Measurements from ENCODE around the gene NUDCD3. TPM values are rescaled to one million over a fixed set of nuclear protein-coding genes. Genes with fewer than 3 reads are reported as not detected.

Gene NUDCD3
- total RNA-seq, 1 donor from 2014 or later: 107 TPM

DNA sequence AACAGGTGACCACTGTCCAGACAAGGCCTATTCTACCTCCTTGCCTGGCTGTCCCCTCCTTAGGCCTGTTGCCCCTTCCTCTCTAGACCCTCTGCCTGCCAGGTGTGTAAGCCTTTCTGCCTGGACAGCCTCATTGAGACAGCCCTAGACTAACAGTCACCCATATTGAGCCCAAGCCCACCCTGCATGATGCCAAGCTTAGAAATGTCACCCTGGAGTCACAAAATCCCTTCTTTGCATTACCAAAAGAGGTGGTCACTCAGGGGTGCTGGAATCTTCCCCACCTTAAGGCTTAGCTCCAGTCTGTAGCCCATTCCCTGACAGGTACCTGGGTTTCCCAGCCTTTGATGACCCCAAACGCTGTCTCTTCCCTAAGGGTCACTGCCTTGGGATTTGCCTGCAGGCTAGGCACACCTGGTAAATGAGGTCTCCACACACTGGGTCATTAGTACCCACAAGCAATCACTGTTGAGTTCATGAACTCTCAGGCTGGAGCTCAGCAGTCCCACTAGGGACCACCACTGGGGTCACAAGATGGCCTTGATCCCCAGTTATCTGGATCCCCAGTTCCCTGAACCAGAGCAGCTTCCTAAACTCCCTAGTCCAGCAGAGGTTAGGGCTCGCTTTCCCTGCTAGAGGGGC lies 110.1 kb downstream of the NUDCD3 start:
- H3K4me3 ChIP-seq: no peak overlapping the region
- no peaks in the 10 kb centered on the region for H3K9me3 ChIP-seq (replicated peaks)
- peaks cover 28% of the 10 kb centered on the region for H3K4me1 ChIP-seq
- H3K27ac ChIP-seq (replicated peaks): no peak overlapping the region
- no peak for TF ChIP-seq CTCF (IDR thresholded peaks at IDR 0.05; ENCODE audit: borderline replicate concordance)
- DNase-seq: no peak
- intact Hi-C loops (cut with micrococcal nuclease): no loop called here
- H3K27me3 ChIP-seq (ENCODE audit: low read depth): no peaks in the 10 kb centered on the region
- H3K36me3 ChIP-seq: peaks cover 15% of the 10 kb centered on the region

DNA sequence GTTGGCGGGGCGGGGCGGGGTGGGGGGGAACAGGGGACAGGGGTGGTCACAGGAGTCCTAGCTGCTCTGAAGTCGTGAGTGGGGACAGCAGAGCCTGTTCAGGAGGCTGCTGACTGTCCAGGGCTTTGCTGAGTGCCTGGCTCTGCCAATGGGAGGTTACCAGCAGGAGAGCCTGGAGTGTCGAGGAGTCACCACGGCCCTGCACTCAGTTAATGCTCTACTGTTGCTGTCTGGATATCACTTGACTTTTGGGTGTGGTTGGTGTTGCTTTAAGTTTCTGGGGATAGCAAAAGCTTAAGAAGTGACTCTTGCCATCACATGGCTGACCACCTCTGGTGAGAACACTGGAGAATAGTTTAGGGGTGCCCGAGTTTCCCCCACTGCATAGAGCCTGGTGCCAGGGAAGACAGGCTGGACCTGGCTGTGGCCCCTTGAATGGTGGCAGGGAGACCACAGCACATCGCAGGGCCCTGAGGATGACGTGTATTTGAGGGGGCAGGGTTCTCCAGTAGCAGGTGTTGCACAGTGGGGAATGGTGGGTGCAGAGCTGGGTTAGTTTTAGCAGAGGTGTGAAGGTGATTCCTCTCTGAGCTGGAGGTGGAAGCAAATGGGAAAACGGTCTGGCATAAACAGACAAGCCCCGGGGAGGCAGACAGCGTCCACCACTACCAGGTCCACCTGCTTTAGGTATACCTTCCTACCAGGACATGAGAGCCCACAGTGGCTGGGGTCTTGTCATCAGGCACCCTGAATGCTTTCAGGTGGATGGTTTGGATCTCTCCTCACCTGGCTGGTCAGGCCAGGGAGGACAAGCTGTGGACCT lies 110.9 kb downstream of the NUDCD3 start:
- H3K27ac ChIP-seq (replicated peaks): no peak overlapping the region
- H3K36me3 ChIP-seq: peaks cover 8% of the 10 kb centered on the region
- peaks cover 20% of the 10 kb centered on the region for H3K4me1 ChIP-seq
- intact Hi-C loops (cut with micrococcal nuclease): no loop called here
- H3K9me3 ChIP-seq (replicated peaks): no peaks in the 10 kb centered on the region
- TF ChIP-seq CTCF (IDR thresholded peaks at IDR 0.05; ENCODE audit: borderline replicate concordance): no peak
- DNase-seq: no peak
- no peak overlapping the region for H3K4me3 ChIP-seq
- no peaks in the 10 kb centered on the region for H3K27me3 ChIP-seq (ENCODE audit: low read depth)

DNA sequence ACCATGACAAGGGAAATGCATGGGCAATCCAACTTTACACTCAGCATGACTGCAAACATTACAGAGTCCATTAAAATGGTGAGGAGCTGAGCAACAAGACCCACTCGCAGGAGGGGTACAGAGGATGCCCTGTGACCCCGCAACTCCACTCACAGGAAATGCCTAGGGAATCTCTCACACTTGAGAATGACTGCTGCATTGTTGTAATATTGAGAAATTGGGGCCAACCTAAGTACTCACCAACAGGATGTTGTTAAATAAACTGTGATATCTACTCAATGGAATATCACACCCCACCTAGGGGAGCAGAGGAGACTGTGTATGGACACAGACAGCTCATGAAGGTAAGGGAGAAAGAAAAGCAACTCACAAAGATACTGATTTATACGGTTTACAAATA lies 111.7 kb downstream of the NUDCD3 start:
- intact Hi-C loops (cut with micrococcal nuclease): no loop called here
- H3K4me3 ChIP-seq: no peak overlapping the region
- H3K36me3 ChIP-seq: peaks cover under 1% of the 10 kb centered on the region
- no peaks in the 10 kb centered on the region for H3K9me3 ChIP-seq (replicated peaks)
- H3K4me1 ChIP-seq: peaks cover 16% of the 10 kb centered on the region
- no peak for DNase-seq
- H3K27me3 ChIP-seq (ENCODE audit: low read depth): no peaks in the 10 kb centered on the region
- H3K27ac ChIP-seq (replicated peaks): no peak overlapping the region
- no peak for TF ChIP-seq CTCF (IDR thresholded peaks at IDR 0.05; ENCODE audit: borderline replicate concordance)

GRCh38 chr7:44377681-44378421 lies 112.6 kb downstream of the NUDCD3 start:
- TF ChIP-seq CTCF (IDR thresholded peaks at IDR 0.05; ENCODE audit: borderline replicate concordance): no peak
- Histone ChIP-seq H3K27ac (replicated peaks) (no peak overlapping the region), H3K27me3 (ENCODE audit: low read depth) (no peaks in the 10 kb centered on the region), H3K36me3 (no peaks in the 10 kb centered on the region), H3K4me3 (no peak overlapping the region), H3K4me1 (peaks cover 7% of the 10 kb centered on the region), H3K9me3 (replicated peaks) (no peaks in the 10 kb centered on the region)
- no peak for DNase-seq
- intact Hi-C loops (cut with micrococcal nuclease): no loop called here

DNA sequence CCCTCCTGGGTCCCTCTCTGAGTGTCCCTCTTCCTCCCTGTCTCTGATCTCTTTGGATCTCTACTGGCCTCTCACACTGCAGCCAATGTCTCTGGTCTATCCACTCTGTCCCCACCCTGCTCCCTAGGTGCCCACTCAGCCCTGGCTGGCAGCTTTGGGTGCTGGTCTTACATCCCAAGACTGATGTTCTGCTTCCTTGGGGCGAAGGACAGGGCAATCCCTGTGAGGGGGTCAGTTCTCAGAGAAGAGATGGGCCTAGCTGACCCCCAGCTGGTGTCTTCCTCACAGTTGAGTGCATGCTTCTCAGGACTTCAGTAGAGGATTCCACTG lies 113.4 kb downstream of the NUDCD3 start:
- H3K27ac ChIP-seq (replicated peaks): no peak overlapping the region
- no peaks in the 10 kb centered on the region for H3K4me1 ChIP-seq
- H3K27me3 ChIP-seq (ENCODE audit: low read depth): no peaks in the 10 kb centered on the region
- no peaks in the 10 kb centered on the region for H3K9me3 ChIP-seq (replicated peaks)
- no peak for TF ChIP-seq CTCF (IDR thresholded peaks at IDR 0.05; ENCODE audit: borderline replicate concordance)
- H3K4me3 ChIP-seq: no peak overlapping the region
- no peak for DNase-seq
- H3K36me3 ChIP-seq: no peaks in the 10 kb centered on the region
- intact Hi-C loops (cut with micrococcal nuclease): no loop called here

Measured in left ventricle myocardium inferior (tissue), 1 donor.